ENCODE measurements around the gene IFNL1.

- TF ChIP-seq CTCF (conservative IDR thresholded peaks at IDR 0.05) (no peak), ZFX (IDR thresholded peaks at IDR 0.05) (no peak)
Observed at GRCh38 chr19:39246951-39247669, 49.1 kb upstream of the IFNL1 start.
